ENCODE measurements around the gene CA10.
A peak's percentile ranks its signal among the peaks of the same experiment; 100 is the strongest.

The CA10 gene

DNA sequence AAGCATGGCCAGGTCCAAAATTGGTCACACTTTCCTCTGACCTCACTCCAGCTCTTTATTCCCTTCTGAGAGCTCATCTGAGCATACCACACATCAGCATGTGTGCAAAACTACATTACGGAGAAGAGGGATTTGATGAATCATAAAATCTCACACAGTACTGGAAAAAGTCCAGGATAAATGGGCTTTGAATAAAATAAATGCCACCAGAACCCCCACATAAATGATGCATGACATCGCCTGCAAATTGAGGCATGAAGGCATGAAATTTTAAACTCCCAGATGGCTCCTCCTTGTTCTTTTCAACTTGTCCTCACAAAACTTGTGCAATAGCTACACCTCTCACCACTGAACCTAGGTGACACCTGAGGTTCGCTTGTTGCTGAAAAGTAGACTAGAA is 439.5 kb downstream of the CA10 start:
- intact Hi-C loops (cut with DNase I), result no loop called here
- DNase-seq, result no peak

- intact Hi-C loops (cut with DNase I), result no loop called here
Measured at GRCh38 chr17:51711581-51711980, 446.9 kb downstream of the CA10 start.

DNA sequence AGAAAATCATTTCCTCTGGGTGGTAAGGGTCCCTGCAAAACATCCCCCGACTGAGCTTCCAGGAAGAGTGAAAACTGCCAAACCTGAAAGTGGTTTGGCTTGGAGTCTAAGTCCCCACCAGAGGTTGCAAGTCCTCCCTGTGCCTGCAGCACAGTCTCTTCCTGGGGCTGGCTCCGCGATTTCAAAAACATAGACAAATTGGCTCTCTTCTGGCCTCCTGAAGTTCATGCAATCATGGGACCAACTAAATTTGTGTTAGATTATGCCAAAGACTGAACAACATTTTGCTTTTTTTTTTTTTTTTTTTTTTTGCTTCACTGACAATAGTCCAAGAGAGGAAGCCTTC is 447.9 kb downstream of the CA10 start:
- intact Hi-C loops (cut with DNase I), result no loop called here
- peak in 1 of 42 donors; percentile 2 for DNase-seq

More at GRCh38 chr17:51711581-51711980, 446.9 kb downstream of the CA10 start:
- DNase-seq, result no peak

DNA sequence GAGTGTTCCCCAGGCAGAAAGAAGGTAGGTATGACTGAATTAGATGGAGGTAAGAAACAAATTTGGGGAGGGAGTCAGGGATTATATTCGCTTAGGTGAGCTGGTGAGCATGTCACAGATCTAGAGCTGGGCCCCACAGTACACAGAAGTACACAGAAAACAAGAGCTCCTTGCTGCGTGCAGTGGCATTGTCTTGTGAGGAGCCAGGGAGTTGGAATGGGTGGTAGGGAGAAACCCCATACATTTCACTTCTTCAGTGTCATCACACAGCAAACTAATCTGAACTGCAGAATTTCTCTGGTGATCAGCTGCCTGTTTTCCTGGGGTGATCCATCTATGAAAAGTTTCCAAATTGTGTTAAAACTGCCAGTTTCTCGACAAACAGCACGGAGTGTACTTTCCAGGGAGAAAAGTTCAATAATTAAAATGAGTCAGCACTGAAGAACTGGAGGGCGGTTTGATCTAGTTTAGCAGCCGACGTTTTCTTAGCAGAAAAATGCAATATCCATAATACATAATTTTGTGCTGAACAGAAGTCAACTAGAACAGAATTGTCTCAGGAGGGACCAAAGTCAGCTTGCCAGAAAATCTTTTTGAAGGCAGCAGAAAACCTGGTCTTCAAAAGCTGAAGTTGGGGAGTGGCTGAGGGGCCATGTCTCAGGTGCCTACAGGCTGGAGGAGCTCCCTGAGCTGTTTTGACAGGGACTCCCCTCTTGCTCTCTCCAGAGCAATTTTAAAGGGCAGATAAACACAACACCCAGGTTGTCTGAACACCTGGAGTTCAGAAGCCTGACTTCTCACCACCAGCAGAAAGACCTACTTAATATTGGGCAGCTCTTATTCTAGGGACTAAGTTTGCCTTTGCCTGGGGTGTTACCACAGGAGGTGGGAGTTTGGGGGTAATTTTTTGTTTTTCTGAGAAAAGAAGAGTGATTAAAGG is 448.6 kb downstream of the CA10 start:
- intact Hi-C loops (cut with DNase I), result no loop called here
- peak in 19 of 42 donors; percentile 1 to 61 (median 31) for DNase-seq

DNA sequence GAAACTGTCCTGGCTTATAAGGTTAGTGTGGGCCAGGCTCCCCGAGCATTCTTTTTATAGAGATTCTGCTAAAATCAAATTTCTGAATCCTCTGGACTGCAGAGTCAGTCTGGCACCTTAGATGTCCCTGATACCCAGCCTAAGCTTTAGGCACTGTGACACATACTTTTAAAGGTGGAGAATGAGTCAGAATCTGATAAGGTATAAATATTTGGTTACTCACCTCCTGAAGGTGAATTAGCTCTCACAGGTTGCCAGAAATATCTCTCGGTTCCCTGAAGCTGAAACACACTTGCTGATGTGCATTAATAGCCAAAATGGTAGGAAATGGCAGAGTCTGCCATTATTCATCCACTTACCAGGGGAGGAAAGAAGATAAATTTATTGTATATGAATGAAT is 451.3 kb downstream of the CA10 start:
- intact Hi-C loops (cut with DNase I), result no loop called here
- no peak for DNase-seq

GRCh38 chr17:51706093-51706492 is 452.4 kb downstream of the CA10 start:
- DNase-seq, result no peak

DNA sequence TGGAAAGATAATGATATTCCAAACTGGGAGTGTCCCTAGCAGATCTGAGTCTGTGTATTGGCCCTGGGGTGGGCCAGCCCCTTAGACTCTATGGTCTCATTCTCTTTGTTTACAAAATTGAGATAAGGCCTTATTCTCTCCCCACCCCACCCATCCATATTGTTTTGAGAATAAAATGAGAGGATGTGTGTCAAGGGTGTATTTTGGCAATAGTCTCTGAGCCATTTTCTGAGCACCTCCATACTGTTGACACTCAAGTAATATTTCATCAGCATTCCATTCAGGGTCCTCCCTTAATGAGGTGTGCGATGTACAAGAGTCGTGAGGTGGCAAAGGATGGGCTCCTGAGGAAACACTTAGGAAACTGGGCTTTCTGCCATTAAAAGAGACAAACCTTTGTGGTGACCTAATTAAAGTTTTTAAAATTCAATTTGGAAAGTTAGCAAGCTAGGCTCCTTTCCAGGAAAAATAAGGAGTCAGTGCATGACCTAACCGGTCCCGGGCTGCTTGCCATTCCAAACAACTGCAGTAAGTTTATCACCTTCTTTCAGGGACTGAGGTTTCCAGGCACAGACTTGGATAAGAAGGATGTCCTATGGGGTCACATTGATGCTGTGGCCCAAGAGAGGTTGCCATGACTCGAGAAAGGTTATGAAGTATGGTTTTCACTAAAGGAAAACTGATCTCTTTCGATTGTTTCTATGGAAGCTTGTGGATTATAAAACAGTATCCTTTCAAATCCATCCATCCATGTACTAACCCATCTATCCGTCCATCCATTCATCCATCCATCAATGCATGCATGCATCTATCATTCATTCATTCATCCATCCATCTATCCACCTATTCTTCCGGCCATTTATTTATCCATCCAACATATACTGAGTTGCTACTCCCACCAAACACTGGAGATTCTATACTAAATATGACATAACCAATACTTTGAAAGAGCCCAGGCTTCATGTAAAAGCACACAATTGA is 454.9 kb downstream of the CA10 start:
- intact Hi-C loops (cut with DNase I), result no loop called here
- DNase-seq, result no peak

More at GRCh38 chr17:51706093-51706492, 452.4 kb downstream of the CA10 start:
- intact Hi-C loops (cut with DNase I), result no loop called here

DNA sequence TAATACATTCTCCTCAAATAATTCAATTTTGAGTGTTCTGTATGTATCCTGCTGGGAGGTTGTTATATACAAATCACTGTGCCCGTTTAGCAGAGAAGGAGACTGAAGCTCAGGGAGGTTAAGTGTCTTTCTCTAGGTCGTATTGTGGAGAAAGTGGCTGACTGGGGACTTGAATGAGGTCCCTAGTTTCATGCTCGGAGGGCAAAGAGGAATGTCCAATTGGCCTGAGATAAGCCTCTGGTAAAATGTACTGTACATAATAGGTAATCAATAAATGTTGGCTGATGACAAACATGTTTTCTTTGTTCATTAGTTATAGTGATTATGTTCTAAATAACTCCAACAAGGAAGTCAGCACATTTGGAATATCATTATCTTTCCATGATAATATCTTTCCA is 455.6 kb downstream of the CA10 start:
- intact Hi-C loops (cut with DNase I), result no loop called here
- no peak for DNase-seq

GRCh38 chr17:51701501-51701900 is 457.0 kb downstream of the CA10 start:
- intact Hi-C loops (cut with DNase I), result no loop called here

GRCh38 chr17:51700011-51700760 is 458.3 kb downstream of the CA10 start:
- intact Hi-C loops (cut with DNase I), result no loop called here
- DNase-seq, result no peak

More at GRCh38 chr17:51701501-51701900, 457.0 kb downstream of the CA10 start:
- no peak for DNase-seq

GRCh38 chr17:51699303-51699702 is 459.2 kb downstream of the CA10 start:
- DNase-seq, result no peak

DNA sequence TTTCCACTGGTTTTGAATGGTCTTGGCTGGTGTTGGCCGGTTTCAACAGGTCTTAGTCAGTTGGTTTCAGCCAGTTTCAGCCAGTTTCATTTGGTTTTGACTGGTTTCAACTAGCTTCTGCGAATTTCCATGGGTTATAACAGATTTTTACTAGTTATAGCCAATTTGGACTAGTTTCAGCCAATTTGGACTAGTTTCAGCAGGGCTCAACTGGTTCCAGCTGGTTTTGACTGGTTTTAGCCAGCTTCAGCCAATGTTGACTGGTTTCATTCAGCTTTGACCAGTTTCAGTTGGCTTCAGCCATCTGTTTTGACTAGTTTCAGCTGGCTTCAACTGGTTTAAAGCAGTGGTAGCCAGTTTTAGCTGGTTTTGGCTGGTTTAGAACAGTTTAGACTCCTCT is 465.6 kb downstream of the CA10 start:
- DNase-seq, result no peak
- intact Hi-C loops (cut with DNase I), result no loop called here

More at GRCh38 chr17:51699303-51699702, 459.2 kb downstream of the CA10 start:
- intact Hi-C loops (cut with DNase I), result no loop called here

- DNase-seq, result no peak
- intact Hi-C loops (cut with DNase I), result no loop called here
Measured at GRCh38 chr17:51687887-51688286, 470.6 kb downstream of the CA10 start.

DNA sequence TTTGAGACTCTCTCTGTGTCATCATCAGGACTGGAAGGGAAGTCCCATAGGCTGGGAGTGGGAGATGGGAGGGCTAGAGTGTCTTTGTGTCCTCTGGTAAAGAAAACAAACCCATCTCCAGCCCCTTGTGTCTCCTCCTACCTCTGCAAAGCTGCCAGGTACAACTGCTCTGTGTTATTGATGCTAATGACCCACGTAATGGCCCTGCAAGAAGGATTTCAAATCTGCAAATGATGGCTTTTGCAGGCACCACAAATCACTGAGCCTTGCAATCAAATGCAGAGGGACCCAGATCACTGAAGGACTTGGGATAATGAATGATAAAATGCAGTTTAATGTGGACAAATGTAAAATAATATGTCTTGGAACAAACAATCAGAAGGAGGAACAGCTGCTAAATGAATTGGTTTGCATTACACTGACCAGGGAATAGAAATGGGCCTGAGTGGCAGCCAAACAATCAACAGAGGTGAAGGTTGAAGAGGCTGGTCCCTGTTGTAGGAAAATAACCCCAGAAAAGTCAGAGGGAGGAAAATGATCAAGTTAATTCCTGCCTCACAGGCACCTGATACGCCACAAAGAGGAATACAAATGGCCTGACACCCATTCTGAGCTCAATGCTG is 473.1 kb downstream of the CA10 start:
- intact Hi-C loops (cut with DNase I), result no loop called here
- no peak for DNase-seq

- intact Hi-C loops (cut with DNase I), result no loop called here
- no peak for DNase-seq
Measured at GRCh38 chr17:51684214-51684613, 474.3 kb downstream of the CA10 start.

DNA sequence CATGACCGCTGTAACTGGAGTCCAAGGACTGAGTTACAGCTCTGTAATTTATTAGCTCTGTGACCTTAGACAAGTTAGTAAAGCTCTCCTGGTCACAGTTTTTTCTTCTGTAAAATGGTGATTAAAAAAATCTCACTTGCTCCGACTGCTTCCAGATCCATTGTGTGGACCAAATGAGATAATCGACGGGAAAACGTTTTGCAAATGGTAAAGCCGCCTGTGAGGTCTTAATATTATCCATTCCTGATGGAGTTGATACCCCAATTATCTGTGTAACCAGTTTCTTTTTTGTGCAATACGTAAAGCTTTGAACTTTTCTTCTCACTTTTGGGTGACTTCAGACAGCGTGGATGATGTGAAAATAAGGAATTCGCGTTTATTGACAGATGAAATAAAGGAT is 475.2 kb downstream of the CA10 start:
- DNase-seq, result no peak
- intact Hi-C loops (cut with DNase I), result no loop called here

DNA sequence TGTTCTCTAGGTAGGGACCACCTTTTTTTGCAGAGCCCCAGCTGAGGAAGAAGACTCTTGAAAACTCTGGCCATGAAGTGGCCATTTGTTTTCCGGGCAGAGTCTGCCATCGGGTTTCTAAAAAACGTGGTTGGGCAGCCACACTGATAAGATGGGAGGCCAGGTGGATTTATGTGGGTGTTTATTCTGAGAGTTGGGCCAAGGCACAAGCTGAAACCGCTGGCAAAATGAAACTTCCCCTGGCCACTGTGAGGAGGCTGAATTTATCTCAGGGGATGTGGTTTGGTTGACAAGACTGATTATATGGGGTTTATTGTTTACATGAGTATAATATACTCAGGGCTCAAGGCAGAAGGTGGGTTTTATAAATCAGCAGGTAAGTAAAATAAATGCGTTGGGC is 476.4 kb downstream of the CA10 start:
- intact Hi-C loops (cut with DNase I), result no loop called here
- no peak for DNase-seq

GRCh38 chr17:51677875-51678274 is 480.6 kb downstream of the CA10 start:
- intact Hi-C loops (cut with DNase I), result no loop called here
- no peak for DNase-seq
